NCI-H2227 (cell line): ENCODE results near the gene COX19.
"Not testable (repeated sequence)": the region's sequence is repeated elsewhere in the genome, so short reads cannot be mapped to it uniquely, and the experiment has no call there.

ENCODE experiments used
- DNase-seq: peaks from one replicate; lab custom pipeline; 2025; ENCODE audit not compliant: unreplicated experiment; lab: John Stamatoyannopoulos, UW

Gene COX19

DNA sequence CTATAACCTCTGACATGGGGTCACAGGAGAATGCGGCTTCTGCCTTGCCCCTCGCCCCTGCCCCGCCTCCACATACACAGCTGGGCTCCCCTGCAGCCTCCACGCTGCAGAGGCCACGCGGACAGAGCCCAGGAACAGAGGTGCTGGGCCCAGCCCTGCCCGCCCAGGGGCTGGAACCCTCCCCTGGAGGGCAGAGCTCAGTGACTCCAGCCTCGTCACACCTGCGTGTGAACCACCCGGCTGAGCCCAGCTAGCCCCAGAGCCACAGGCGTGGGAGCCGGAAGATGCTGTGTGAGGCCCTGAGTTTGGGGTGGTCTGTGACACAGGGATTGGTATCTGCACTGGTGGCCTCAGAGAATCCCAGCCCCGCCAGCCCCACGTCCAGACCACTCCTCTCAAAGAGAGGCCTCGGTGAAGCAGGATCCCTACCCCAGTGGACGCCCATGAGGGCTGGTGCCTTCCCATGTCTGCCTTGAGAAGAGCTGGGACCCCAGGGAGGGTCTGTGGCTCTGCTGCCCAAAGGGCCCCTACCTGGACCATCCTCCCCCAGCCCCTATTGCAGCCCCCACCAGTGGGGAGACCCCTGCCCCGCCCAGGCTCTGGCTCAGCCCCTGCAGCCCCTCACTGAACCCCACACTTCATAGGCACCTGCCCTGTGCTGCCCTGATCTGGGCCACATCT lies 12.8 kb downstream of the COX19 start:
- no peak for DNase-seq

DNA sequence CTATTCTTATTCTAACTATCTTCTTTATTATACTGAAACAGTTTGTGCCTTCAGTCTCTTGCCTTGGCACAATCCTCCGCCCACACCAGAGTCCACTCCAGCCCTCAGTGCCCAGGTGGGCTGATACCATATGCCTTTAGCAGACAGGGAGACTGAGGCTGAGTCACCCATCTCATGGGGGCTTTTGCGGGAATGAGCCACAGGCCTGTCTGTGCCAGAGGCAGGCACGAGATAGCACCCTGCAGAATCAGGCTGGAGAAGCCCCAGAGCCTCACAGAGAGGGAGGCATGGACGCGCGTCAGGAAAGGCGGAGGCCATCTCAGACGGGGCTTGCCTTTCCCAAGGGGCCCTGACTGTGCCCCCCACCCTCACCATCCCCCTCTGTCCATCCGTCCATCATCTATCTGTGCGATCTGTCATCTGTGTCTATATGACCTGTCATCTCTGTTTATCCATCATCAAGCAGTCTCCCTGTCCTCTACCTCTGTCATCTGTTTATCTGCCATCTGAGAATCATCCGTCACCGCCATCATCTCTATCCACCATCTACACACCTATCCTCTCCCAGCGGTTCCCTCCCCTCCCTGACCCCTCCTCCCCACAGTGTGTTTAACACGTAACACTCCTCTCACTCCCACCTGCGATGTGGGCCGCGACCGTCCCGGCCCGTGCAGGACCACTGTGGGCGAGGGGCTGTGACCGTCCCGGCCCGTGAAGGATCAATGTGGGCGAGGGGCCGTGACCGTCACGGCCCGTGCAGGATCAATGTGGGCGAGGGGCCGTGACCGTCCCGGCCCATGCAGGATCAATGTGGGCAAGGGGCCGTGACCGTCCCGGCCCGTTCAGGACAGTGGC lies 13.6 kb downstream of the COX19 start:
- DNase-seq: no peak

- not testable (repeated sequence) for DNase-seq
Observed at GRCh38 chr7:960972-961371, 14.4 kb downstream of the COX19 start.

- DNase-seq: no peak
Observed at GRCh38 chr7:960269-960871, 15.0 kb downstream of the COX19 start.

- not testable (repeated sequence) for DNase-seq
Observed at GRCh38 chr7:959740-960139, 15.6 kb downstream of the COX19 start.

DNA sequence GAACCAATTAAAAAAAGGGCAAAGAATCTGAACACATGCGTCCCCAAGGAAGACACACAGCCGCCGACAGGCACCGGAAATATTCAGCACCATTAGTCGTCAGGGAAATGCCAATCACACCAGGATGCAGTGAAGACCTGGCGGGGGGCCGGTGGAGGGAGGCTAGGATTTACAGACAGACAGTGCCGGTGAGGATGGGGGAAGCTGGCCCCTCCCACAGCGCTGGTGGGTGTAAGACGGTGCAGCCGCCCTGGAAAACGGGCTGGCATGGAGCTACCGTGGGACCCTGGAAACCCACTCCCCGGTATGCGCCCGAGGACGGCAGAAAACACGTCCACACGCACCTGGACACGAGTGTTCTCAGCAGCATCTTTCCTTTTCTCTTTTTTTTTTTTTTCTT lies 16.1 kb downstream of the COX19 start:
- peak; percentile 10 for DNase-seq

- no peak for DNase-seq
Observed at GRCh38 chr7:958221-959200, 16.8 kb downstream of the COX19 start.

DNA sequence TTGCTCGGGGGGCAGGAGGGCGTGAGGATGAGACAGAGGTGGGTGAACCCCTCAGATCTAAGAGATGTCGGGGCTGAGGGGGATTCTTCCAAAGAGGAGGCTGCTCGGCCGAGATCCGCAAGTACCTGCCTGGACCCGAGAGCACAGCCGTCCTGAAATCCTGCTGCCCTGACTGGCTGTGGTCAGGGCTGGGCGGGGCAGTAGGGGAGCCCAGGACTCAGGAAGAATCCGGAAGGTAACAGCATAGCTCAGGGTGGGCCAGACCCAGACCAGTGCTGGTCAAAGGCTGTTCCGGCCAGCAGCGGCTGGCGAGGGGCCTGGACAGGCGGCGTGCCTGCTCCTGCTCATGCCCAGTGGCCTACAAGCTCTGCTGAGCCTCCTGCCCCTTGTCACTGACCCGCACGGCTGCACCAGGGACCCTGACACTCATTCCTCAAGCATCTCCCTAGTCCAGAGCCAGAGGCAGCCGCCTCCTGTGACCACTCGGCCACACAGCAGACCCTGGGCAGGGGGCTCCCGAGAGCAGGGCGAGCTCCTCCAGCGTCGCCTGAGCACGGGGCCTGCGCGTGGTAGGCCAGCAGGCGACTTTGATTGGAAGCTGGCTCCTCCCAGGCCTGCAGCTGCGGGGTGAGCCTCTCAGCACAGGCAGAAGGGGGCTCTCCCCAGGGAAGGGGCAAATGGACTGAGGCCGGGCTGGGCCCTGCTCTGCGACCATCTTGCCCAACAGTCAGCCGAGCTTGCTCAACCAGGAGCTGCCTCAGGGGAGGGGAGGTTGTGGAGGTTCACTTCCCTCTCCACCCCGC lies 17.7 kb downstream of the COX19 start:
- no peak for DNase-seq

DNA sequence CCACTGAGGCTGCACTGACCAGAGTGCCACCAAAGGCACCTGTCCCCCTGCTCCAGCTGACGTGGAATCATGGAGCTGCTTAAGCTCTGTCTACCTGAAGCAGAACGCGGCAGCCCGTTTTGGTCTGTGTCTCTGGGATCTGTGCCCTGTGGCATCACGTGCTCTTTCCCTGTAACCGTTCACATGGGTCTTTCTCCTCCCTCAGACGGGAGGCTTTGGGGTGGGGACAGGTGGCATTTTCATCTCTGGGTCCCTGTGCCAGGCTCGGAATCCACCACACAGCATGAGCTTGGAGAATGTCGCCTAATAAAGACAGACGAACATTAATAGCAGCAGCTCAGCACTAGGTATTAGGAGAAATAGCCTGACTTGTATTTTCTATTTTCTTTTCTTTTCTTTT lies 19.3 kb downstream of the COX19 start:
- DNase-seq: no peak

DNA sequence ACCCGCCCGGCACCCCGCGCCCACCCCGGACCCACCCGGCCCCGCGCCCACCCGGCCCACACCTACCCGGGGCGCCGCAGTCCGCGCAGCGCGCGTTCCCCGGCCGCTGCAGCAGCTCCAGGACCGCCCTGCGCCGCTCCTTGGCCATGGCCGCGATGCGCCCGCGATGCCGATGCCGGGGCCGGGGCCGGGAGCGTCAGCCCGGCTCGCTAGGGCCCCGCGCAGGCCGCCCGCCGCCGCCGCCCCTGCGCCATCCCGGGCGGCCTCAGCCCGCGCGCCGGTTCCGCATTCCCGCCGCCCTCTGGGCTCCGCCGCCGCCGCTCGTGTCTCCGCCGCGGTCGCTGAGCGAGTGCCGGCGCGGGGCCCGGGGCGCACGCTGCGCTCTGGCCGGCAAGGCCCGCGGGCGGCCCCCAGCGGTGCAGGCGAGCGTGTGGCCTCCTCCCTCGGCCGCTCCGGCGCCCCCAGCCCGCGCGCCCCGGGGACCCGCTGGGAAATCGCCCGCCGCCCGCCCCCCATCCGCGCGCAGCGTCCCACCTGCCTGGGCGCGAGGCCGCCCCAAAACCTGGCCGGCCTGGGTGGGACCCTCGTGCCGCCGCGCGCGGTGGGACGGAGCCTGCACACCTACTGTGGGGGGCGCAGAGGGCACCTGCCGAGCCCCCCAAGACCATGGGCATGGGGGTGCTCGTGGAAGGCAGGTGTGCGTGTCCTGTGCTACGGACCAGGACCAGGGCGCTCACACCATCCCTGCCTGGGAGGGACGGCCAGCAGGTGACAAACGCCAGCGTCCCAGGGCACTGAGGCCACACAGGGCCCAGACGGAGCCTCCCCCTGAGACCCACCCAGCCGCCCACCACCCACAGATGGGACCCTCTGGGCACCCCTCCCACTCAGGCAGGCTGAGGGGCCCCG lies 20.8 kb downstream of the COX19 start, which contains the start of gene ADAP1:
Gene ADAP1, minus strand, starts transcription at position 351 of the 909 bp plus-strand sequence. Its CDS starts 203 bp downstream, at position 148.
- DNase-seq: peak; percentile 59

GRCh38 chr7:953547-954327 lies 21.6 kb downstream of the COX19 start:
- peak; percentile 53 for DNase-seq

GRCh38 chr7:952548-953441 lies 22.6 kb downstream of the COX19 start:
- DNase-seq: no peak

DNA sequence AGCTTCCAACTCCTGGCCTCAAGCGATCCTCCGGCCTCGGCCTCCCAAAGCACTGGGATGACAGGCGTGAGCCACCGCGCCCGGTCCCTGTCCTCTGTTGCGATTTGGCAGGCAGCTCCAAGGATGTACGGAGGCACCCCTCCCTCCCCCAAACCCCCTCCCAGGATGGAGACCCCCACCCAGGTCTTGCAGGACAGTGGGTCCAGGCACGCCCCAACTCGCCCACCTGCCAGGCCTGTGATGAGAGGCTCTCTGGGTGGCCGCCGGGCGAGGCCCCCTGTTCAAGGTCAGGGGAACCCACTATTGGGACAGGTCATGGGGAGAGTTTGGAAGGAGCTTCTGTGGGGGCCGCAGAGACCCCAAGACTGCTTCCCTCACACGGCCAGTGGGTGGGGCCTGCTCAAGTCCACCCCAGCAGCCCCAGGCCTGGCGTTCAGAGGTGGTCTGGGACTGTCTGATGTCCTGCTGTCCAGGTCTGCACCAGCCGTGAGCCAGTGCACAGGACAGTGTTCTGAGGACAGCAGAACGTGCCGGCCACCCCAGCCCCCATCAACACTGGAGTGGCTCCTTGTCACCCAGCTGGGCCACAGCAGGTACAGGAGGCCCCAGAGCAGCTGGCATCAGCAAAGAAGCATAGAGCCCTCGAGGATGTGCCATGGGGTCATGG lies 23.3 kb downstream of the COX19 start:
- no peak for DNase-seq

DNA sequence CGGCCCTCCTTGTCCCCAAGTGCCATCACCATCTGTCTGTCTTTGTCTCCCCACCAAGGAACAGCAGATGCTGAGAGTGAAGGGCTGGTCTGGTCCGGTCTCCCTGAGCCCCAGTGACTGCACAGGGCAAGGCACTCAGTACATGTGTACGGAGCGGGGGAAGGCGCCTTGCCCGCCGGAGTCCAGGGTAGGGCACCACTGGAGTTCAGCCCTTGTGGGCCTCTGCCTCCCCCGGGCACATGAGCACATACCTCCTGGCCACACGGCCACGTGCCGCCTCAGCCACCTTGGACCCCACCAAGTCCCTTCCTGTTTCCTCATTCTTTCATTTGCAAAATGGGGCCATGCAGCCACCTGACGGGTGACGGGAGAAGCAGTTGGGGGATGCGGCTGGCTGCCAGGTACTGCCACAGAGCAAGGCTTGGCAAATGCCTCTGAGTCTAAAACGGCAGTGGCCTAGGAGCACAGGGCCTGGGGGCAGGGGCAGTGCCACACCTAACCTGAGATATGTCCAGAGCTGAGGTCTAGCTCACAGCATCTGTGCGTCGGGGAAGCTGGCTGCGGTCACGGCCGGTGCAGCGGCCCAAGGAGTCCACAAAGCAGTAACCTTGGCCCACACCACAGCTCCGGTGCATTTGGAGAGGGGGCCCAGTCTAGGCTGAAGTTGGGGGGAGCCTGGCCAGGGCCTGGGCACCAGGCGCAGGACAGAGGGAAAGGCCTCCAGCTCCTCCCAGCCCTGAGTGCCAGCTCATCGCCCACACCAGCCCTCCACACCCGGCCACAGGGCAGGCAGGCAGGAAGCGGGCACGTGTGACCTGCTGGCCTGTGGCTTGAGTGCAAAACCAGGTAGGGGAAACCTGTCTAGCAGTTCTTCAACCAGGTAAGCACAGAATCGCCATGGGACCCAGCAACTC lies 26.1 kb downstream of the COX19 start:
- DNase-seq: no peak

DNA sequence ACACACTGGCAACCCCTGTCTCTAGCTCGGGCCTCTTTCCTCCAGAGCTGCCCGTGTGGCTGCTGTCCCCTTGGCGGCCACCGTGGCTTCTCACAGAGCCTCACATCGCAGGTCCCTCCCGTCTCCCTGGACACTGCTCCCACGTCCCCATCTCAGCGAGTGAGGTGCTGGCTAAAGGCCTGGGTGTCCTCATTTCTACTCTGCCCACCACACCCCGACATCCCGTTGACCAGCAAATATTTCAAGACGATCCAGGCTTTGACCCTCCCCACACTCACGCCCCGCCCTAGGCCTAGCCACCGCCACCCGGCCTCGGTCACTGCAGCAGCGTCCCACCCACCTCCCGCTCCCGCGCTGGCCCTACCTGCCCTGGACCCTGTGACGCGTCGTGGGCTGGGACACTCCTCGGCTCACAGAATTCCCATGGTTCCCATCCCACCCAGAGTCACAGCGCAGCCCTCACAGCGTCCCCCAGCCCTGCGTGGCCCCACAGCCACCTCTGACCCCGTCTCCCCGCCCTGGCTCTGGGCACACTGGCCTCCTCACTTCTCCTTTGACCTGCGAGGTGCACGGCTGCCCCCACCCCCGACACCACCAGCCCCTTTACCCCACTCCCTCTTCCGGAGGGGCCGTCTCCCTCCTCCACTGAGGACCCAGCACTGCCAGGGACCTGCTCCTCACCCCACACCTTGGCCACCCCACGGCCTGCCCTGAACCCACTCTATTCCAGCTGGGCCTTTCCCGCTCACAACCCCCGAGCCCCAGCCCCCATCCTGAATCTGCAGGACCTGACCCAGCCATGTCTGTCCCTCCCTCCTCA lies 27.7 kb downstream of the COX19 start:
- DNase-seq: no peak
